SK-N-MC (cell line): ENCODE data around the gene TTLL12.

ENCODE experiments used
- EZH2 ChIP-seq: fragments of 200-600 bp; sonication (generic); IDR thresholded peaks from one replicate; pipeline ENCODE4 v1.6.1; 2017; ENCODE audit warnings: antibody characterized with exemption
- POLR2AphosphoS5 ChIP-seq: IDR thresholded peaks from 2 replicates; pipeline ENCODE4 v1.6.1; 2012; ENCODE audit warnings: mild to moderate bottlenecking, low read depth, low read length, borderline replicate concordance

- TF ChIP-seq EZH2 (no peak), POLR2AphosphoS5 (no peak; the same call in 1 of the 2 replicates)
These were observed 3.2 kb downstream of the TTLL12 start for GRCh38 chr22:43183496-43184277.
